Hematopoietic multipotent progenitor cell treated with erythropoietin and hydrocortisone succinate and interleukin-3 and kit ligand, for 6 days (in vitro differentiated cells): ENCODE results near the gene NMRAL1.

Source experiments
- DNase-seq: peaks from one replicate; pipeline ENCODE4 v3.0.0-alpha.2; 2015

The NMRAL1 gene

DNA sequence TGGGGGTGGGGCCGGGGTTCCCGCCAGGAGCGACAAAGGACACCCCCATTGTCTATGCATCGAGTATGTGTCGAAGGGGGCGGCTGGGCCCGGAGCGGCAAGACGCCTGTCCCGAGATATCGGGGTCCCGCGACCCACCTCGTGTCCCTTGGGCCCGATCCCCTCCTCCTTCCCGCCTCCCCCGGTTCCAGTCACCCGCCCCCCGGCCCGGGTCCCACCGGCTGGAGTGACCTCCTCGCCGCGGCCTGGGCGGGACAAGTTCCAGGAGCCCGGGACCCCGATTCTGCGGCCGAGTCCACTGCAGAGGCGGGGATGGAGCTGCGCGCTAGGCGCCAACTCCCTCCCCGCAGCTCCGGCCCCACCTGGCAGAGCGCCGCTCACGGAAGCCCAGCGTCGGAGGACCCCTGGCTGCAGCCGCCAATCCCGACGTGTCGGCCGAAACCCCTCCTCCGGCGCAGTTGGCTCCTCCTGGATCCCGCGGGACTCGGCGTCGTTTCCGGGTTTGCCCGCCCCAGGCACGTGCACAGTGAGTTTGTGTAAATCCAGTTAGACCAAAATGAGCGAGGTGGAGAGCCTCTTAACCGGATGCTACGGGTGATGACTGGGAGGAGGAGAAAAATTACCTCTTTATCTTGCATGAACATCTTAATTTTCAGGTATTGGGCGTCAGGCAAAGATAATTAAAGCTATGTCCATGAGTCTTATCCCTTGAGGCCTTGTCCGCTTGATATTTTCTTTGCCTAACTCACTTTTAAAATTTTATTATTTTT lies at the start of gene NMRAL1:
TSS of gene NMRAL1 (minus strand) at position 434 of the 770 bp plus-strand sequence. CDS start 493 bp downstream, outside the sequence.
- DNase-seq = peak; percentile 96

GRCh38 chr16:4523686-4524085 lies 49.3 kb upstream of the NMRAL1 start:
- DNase-seq = no peak

DNA sequence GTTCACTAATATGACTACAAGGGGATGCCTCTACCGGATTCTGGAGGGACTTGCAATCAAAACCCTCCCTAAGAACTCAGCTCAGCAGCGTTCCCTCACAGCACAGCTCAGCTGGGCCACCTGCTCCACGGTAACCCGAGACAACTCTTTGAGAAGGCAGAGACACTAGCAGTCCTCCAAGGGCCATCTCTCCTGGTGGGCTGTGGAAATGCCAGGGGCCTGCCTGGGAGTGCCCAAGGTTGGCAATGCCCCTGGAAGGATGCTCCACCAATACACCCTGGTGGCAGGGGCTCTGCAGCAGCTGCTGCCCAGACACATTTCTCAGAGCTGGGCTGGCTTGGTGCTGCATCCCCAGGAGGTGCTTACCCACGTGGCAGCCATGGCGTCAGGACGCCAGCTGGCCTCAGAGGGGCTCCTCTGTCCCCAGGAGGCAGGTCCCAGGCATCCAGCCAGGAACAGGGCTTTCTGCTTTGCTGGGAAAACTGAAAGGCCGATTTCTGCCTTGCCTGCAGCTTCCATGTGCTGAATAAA lies 47.7 kb upstream of the NMRAL1 start:
- no peak for DNase-seq

GRCh38 chr16:4520913-4521312 lies 46.5 kb upstream of the NMRAL1 start:
- DNase-seq = no peak

GRCh38 chr16:4519274-4520058 lies 45.0 kb upstream of the NMRAL1 start:
- DNase-seq = peak; percentile 48

DNA sequence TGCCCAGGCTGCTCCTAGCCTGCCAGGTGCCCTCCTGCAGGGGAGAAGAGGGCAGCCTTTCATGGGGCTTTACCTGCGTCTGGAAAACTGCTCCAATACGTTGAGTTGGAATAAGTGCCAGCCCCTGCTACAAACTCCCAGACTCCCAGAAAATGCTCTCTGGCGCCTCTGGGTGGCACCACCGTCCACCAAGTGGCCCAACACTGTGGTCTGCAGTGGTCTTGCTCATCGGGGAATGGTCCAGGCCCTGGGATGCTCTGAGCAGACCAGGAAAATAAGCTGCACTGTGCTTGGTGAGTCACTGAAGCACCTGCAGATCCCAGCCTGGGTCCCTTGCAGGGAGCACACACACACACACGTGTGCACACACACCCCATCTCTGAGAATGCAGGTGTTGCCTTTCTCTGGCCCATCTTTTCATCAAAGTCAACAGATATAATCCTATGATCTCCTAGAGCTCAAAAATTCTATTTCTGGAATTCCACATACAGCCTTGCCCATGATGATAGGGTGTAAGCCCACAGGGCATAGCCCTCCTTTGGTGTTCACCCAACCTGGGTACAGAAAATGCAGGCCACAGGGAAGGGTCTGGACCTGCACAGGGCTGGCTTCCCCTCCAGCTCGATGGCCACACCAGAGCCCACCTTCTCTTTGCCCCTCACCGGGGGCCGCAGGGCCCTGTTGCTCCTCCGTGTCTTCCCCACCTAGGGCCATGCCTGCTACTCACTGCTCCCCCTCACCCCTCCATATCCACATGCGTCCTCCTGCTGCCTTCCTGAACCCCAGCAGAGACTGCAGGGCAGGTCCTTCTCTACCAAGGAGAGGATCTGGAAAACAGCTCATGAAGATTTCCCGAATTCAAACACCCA lies 43.6 kb upstream of the NMRAL1 start:
- peak; percentile 54 for DNase-seq

DNA sequence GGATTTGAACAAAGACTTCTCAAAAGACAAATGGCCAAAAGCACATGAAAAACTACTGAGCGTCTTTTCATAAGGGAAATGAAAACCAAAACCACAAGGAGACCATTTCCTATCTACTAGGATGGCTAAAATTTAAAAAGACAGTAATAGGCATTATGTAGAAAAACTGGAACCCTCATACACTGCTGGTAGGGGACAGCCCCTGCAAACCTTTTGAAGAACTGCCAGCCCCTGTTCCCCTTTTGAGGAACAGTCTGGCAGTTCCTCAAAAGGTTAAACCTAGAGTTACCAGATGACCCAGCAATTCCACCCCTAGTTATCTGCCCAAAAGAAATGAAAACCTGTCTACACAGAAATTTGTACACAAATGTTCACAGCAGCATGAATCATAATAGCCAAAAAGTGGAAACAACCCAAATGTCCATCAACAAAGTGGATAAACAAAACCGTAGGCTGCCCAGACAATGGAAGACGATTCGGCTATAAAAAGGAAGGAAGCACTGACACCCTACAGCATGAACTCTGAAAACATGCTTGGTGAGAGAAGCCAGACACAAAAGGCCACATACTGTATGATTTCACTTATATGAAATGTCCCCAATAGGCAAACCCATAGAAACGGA lies 41.3 kb upstream of the NMRAL1 start:
- DNase-seq = peak; percentile 63

DNA sequence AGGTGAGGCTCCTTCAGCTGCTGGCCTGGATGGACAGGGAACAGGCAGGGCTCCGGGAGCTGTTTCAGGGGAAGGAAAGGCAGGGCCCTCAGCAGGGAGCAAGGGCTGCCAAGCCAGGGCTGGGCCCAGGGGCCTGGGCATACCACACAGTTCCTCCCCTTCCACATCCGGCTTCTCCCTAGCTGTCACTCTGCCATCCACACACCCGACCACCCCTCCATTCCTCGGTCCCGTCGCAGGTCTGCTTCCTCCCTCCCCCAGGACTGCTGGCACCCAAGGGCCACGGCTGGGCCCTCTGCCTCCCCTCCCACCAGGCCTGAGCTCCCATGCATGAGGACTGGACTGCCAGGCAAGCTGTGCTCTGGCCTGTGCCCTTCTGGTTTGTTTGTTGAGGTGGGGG lies 40.2 kb upstream of the NMRAL1 start:
- DNase-seq = no peak

- DNase-seq = no peak
These were observed 39.5 kb upstream of the NMRAL1 start for GRCh38 chr16:4513881-4514280.

DNA sequence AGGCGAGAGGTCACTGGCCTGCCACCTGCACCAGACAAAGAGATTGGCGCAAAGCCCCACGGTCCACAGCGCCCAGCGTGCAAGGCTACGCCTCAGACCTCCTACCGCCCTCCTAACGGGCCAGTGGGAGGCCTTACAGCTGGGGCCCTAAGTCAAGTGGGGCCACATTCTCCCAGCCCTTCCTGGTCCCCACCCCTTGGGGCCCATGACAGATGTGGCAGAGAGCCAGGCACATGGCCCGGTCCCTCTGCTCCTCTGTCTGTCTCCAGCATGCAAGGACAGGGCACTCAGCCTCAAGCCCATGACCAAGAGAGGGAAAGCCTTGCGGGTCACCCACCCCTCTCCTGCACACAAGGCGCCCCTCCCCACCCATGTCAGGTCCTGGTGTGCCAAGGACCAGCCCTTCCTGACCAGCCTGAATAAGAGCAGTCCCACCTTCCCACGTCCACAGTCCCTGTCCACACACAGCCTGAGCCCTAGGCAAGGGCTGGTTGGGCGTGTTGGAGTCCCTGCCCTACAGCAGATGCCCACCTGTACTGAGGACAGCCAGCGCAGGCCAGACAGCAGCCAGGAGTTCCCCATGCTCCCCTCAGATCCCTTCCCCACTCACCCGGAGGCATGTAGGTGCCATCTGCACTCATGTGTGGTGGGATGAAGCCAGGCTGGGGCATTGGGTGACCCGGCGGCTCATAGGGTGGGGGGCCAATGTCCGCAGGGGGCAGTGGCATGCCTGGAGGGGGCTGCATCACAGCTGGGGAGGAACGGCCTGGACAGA lies 38.8 kb upstream of the NMRAL1 start:
- DNase-seq = peak; percentile 77

- no peak for DNase-seq
These were observed 38.0 kb upstream of the NMRAL1 start for GRCh38 chr16:4512473-4512872.

- DNase-seq = peak; percentile 72
These were observed 37.1 kb upstream of the NMRAL1 start for GRCh38 chr16:4511441-4512082.

DNA sequence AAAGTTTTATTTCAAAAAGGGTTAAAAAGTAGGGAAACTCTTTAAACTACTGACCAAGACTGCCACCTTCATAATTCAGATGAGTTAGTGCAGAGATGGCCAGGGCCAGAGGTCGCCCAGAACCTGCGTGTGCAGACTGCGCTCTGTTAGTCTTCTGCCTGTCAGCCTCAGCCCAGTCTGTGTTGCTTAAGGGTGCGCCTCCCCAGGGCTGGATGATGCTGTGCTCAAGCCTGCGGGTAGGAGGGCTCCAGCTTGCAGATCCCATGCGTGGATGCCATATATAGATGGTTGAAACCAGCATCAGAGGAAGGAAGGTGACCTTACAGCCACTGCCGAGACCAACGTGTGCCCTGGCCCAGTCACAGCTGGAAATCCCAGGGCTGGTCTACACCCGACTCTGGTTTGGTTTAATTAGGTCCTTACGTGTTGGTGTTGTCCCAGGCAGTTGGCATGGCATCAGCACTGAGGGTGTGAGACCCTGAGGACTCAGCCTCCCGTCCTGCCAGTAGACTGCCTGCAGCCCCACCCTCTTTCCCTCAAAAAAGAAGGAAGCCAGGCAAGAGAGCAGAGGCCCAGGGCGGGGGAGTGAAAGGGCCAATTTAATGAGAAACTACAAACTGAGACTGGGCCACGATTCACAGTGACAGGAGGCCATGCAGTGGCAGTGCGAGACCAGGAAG lies 36.5 kb upstream of the NMRAL1 start:
- DNase-seq = no peak

- DNase-seq = no peak
These were observed 35.7 kb upstream of the NMRAL1 start for GRCh38 chr16:4510131-4510530.

DNA sequence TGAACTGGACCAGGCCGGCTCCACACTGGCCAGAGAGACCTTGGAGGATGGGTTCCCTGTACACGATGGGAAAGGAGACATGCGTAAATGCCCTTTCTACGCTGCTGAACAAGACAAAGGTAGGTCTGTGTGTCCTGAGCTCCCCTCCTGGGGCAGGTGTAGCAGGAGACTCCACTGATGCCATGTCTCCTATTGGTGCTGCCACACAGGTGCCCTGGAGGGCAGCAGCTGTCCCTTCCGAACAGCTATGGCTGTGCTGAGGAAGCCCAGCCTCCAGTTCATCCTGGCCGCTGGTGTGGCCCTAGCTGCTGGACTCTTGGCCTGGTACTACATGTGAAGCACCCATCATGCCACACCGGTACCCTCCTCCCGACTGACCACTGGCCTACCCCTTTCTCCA lies 35.0 kb upstream of the NMRAL1 start:
- no peak for DNase-seq

- DNase-seq = no peak
These were observed 34.4 kb upstream of the NMRAL1 start for GRCh38 chr16:4508806-4509205.

DNA sequence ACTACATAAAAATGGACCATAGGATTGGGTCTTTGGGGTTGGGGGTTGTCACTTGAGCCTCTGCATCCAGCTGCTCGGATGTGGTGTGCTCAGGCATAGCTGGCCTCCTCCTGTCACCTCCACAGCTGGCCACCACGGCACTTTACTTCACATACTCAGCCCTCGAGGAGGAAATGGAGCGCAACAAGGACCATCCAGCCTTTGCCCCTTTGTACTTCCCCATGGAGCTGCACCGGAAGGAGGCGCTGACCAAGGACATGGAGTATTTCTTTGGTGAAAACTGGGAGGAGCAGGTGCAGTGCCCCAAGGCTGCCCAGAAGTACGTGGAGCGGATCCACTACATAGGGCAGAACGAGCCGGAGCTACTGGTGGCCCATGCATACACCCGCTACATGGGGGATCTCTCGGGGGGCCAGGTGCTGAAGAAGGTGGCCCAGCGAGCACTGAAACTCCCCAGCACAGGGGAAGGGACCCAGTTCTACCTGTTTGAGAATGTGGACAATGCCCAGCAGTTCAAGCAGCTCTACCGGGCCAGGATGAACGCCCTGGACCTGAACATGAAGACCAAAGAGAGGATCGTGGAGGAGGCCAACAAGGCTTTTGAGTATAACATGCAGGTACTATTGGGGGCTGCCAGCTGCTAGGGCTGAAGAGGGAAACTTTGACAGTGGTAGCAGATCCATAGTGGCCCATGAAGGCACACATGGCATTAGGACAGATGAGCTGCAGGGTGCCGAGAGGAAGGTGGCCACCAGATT lies 33.3 kb upstream of the NMRAL1 start:
- DNase-seq = no peak

DNA sequence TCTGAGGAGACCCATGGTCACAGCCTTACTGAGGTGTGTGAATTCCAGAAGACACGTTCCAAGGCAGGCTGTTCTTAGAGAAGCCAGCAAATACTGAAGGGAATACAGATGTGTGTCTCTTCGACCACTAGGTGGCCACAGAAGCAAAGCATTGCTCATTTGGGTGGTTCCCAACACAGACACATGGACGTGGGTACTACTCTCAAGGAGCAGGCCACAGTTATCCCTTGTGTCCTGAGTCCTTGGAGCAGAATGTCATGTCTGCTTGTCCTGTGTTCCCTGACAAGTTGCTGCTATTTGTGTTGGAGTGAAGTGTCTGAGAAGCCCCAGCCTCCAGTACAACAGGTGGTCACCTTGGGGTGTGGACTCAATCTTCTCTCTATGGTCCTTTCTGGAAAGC lies 32.0 kb upstream of the NMRAL1 start:
- DNase-seq = peak; percentile 95

DNA sequence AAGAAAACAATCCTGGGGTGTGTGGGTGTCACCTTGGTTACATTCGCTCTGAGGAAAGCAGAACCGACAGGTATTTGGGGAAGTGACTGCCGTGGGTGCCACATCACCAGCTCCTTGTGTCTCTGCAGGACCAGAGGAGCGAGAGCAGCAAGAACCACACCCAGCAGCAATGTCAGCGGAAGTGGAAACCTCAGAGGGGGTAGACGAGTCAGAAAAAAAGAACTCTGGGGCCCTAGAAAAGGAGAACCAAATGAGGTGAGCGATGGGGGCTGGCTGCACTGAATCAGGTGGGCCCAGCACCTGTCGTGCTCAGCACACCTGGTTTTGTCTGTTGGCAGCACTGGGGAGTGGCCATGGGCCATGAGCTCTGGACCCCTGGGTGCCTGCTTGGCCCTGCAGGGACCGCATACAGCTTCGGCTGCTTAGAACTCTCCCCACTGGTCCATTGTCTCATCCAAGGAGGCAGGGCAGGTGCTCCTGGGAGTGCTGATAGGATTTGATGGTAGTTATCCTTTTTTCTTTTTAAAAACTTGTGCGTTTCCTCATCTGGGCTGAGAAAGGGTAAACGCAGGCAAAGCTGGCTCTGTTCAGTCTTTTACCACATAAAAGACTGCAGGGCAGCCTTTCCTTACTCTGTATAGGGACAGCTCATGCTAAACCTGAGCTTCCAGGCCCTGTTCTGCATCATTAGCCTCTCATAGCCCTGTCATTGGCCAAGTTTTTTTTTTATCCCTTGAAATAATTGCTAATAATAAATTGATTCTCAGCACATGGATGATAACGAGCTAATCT lies 31.1 kb upstream of the NMRAL1 start:
- peak; percentile 79 for DNase-seq
